Panc1 (cell line): Measurements from ENCODE around the gene IPO11. TPM values are rescaled to one million over a fixed set of nuclear protein-coding genes. Genes with fewer than 3 reads are reported as not detected.
"Not testable (repeated sequence)": the region's sequence is repeated elsewhere in the genome, so short reads cannot be mapped to it uniquely, and the experiment has no call there.

Source experiments
- ATAC-seq: fragments of 200-7000 bp; cut with Tn5 transposase; 2 replicates; pipeline ENCODE4 v1.9.1; 2020; ENCODE audit warnings: mild to moderate bottlenecking, moderate library complexity
- BruUV-seq: library from RNA; stranded (reverse); fragments of 400-500 nt; replicated peaks from 2 replicates; lab custom pipeline; 2021; lab: Mats Ljungman, UMichigan
- CTCF ChIA-PET: fragments of 300-600 bp; sonication (Branson Sonifier 250); formaldehyde crosslinking; loops from one replicate; lab custom pipeline; 2022; ENCODE audit warnings: antibody characterized with exemption; lab: Charles Lee
- POLR2A ChIA-PET: fragments of 300-600 bp; sonication (Branson Sonifier 250); formaldehyde crosslinking; loops from one replicate; lab custom pipeline; 2022; ENCODE audit warnings: antibody characterized with exemption; lab: Charles Lee
- DNase-seq: peaks from one replicate; pipeline ENCODE4 v3.0.0-alpha.2; 2010; ENCODE audit warnings: low read depth, low spot score
- H3K27ac ChIP-seq: 2 replicates; pipeline ENCODE4 v1.5.1; 2011; ENCODE audit warnings: mild to moderate bottlenecking, low read length, inconsistent platforms
- H3K27me3 ChIP-seq: fragments of 200-500 bp; sonication (Bioruptor generic); 2 replicates; pipeline ENCODE4 v1.6.0; 2014; ENCODE audit warnings: low read length, inconsistent platforms; ENCODE audit not compliant: control insufficient read depth, insufficient read depth
- H3K36me3 ChIP-seq: fragments of 200-500 bp; sonication (Bioruptor generic); 2 replicates; pipeline ENCODE4 v1.5.1; 2014; ENCODE audit warnings: inconsistent platforms, mild to moderate bottlenecking, low read length, moderate library complexity; ENCODE audit not compliant: control insufficient read depth, insufficient read depth
- H3K4me1 ChIP-seq: 2 replicates; pipeline ENCODE4 v1.5.1; 2011; ENCODE audit warnings: inconsistent platforms, mild to moderate bottlenecking, low read length, moderate library complexity; ENCODE audit not compliant: control insufficient read depth, insufficient read depth
- H3K4me3 ChIP-seq, 2 experiments: 2 replicates each; pipeline ENCODE4 v1.5.1; 2011 to 2012; ENCODE audit warnings: low read depth in 2 of 2, low read length in 2 of 2, mild to moderate bottlenecking in 2 of 2, inconsistent platforms in 1 of 2, moderate library complexity in 1 of 2
- H3K9me3 ChIP-seq: fragments of 200-500 bp; sonication (Bioruptor generic); 2 replicates; pipeline ENCODE4 v1.5.1; 2014; ENCODE audit warnings: low read depth, mild to moderate bottlenecking, inconsistent platforms, low read length, moderate library complexity; ENCODE audit not compliant: control insufficient read depth, insufficient read depth
- CTCF ChIP-seq: fragments of 450-650 bp; IDR thresholded peaks from 2 replicates; pipeline ENCODE4 v1.5.1; 2017; ENCODE audit warnings: mild to moderate bottlenecking
- POLR2AphosphoS5 ChIP-seq: IDR thresholded peaks from 2 replicates; pipeline ENCODE4 v1.6.1; 2012; ENCODE audit warnings: mild to moderate bottlenecking, low read depth, low read length, moderate library complexity
- REST ChIP-seq, 2 experiments: IDR thresholded peaks; 2 replicates each; pipeline ENCODE4 v1.6.1; 2011 to 2012; ENCODE audit warnings: low read depth in 2 of 2, control low read depth in 1 of 2, low read length in 1 of 2, mild to moderate bottlenecking in 1 of 2, moderate library complexity in 1 of 2; ENCODE audit not compliant: insufficient read depth in 1 of 2
- SIN3A ChIP-seq: IDR thresholded peaks from 2 replicates; pipeline ENCODE4 v1.6.1; 2012; ENCODE audit warnings: low read depth, mild to moderate bottlenecking, low read length, moderate library complexity, borderline replicate concordance; ENCODE audit not compliant: insufficient read depth
- TCF7L2 ChIP-seq: IDR thresholded peaks from 2 replicates; pipeline ENCODE4 v1.6.1; 2011; ENCODE audit warnings: mild to moderate bottlenecking, low read depth, low read length, inconsistent platforms
- in situ Hi-C: cut with HindIII; loops from 2 replicates; pipeline ENCODE4 v1.10.0; 2016; ENCODE audit warnings: low sequenced_read_pairs, low pct_unique_long_range_greater_than_20kb
- intact Hi-C: fragments of 100-400 bp; cut with micrococcal nuclease; formaldehyde crosslinking; loops from one replicate; pipeline ENCODE4 v1.10.0; 2022; ENCODE audit not compliant: unreplicated experiment
- total RNA-seq: library from RNA; stranded (reverse); gene quantifications from one replicate; pipeline ENCODE4 v1.2.1, GENCODE V29; 2021; ENCODE audit not compliant: unreplicated experiment

The IPO11 gene
- total RNA-seq, 1 experiment from 2014 or later: 39.8 TPM

- in situ Hi-C loops: no loop called here
- ATAC-seq: no peak
- Histone ChIP-seq H3K27me3 (no peaks in the 10 kb centered on the region), H3K9me3 (no peaks in the 10 kb centered on the region), H3K4me1 (no peaks in the 10 kb centered on the region), H3K4me3 (no peak overlapping the region), H3K36me3 (no peaks in the 10 kb centered on the region), H3K27ac (no peak overlapping the region)
- ChIA-PET POLR2A (no interaction called here), CTCF (no interaction called here)
- no TSS peak for BruUV-seq
- intact Hi-C loops: no loop called here
- no peak for TF ChIP-seq TCF7L2
- TF ChIP-seq SIN3A: no peak
- TF ChIP-seq CTCF: no peak
- no peak for TF ChIP-seq POLR2AphosphoS5
- no peak for TF ChIP-seq REST (IDR thresholded peaks at IDR 0.05; ENCODE audit: insufficient read depth in 1 of 2, low read depth in 2 of 2, low read length in 1 of 2)
- DNase-seq: no peak
Observed at GRCh38 chr5:62671479-62671878, 258.9 kb downstream of the IPO11 start.

GRCh38 chr5:62676596-62676995 lies 264.0 kb downstream of the IPO11 start:
- in situ Hi-C loops, BruUV-seq, H3K9me3 ChIP-seq, POLR2A ChIA-PET, DNase-seq, H3K27ac ChIP-seq, H3K4me3 ChIP-seq, H3K4me1 ChIP-seq, CTCF ChIA-PET, H3K36me3 ChIP-seq, ATAC-seq, intact Hi-C loops, H3K27me3 ChIP-seq: not testable (repeated sequence)

Other genes starting within 250 kb of the IPO11 start
- gene KIF2A, start 106.6 kb upstream of the IPO11 start, total RNA-seq: 58.9 TPM
- 37.2 TPM for gene DIMT1, start 8.9 kb upstream of the IPO11 start, total RNA-seq
- 0.13 TPM for gene LRRC70, start 166.1 kb downstream of the IPO11 start, total RNA-seq